Measurements from ENCODE around the gene ARGLU1. TPM values are rescaled to one million over a fixed set of nuclear protein-coding genes. Genes with fewer than 3 reads are reported as not detected.

Gene ARGLU1
- polyA plus RNA-seq, 3 donors, result 22.4 to 168 (median 27.2) TPM

DNA sequence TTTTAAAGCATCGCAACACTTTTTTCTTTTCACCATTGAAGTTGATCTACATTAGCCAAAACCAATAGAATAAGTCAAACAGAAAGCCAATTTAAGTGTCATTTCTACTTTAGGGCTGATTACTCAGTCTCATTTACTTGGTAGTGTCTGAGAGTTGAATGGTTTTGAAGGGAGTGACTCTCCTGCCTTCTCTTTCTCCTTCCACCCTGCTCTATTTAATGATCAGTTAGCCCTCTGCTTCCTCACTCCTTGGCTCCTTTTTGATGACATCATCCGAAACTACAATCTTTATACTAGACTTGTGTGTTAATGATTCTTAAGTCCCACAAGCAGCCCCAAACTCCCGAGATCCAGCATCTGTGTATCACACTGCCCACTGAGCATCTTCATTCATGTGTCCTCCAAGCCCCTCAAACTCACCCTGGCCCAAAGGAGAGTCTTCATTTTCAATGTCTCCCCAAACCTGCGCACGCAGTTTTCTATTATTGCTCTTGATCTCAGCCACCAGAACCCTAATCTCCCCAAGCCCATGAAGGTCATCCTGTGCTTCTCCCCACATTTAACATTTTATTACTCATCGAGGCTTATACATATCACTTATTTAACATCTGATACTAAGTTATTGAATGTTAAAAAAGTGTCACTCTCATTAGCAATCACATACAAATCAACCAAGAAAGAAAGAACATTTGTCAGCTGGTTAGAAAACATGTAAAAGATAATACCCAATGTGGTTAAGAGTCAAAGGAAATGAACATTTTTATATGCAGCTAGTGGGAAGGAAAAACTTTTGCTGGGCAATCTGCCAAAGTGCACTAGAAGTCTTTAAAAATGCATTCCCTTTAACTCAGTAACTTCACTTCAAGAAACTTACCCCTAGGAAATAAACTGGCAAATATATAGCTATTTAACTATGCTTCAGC is 32.2 kb upstream of the ARGLU1 start:
- Histone ChIP-seq H3K79me2 (ENCODE audit: insufficient read depth, low read length) (no peaks in the 10 kb centered on the region), H3K36me3 (replicated peaks in 1 of 2; ENCODE audit: control insufficient read depth in 1 of 2, insufficient read depth in 2 of 2, low read length in 2 of 2) (no peaks in the 10 kb centered on the region), H4K20me1 (ENCODE audit: insufficient read depth, low read length) (no peaks in the 10 kb centered on the region), H3K9me3 (replicated peaks in 1 of 2; ENCODE audit: control insufficient read depth in 1 of 2, insufficient read depth in 1 of 2, low read length in 2 of 2) (no peaks in the 10 kb centered on the region), H3K4me2 (replicated peaks; ENCODE audit: extremely low read depth, low read length, poor library complexity, severe bottlenecking) (no peak overlapping the region), H3K9ac (ENCODE audit: insufficient read depth, low read length, poor library complexity, severe bottlenecking) (no peak overlapping the region), H3K27ac (ENCODE audit: low read depth in 1 of 2, low read length in 2 of 2) (no peak overlapping the region), H3K4me1 (ENCODE audit: control insufficient read depth in 1 of 2, insufficient read depth in 2 of 2, low read length in 2 of 2) (no peaks in the 10 kb centered on the region), H3K4me3 (replicated peaks in 1 of 3; ENCODE audit: low read depth in 2 of 3, low read length in 3 of 3) (no peak overlapping the region), H3K27me3 (ENCODE audit: control insufficient read depth in 2 of 2, insufficient read depth in 2 of 2, low read length in 2 of 2) (no peaks in the 10 kb centered on the region), H2AFZ (ENCODE audit: insufficient read depth, low read depth, low read length, poor library complexity, severe bottlenecking) (no peak overlapping the region)
- 84% methylated on average over 3 of the region's 6 CpGs for WGBS (ENCODE audit: insufficient coverage)
- TF ChIP-seq CTCF (IDR thresholded peaks at IDR 0.05), result no peak
- intact Hi-C loops (cut with micrococcal nuclease), result no loop called here
- Mint-ChIP-seq H3K27me3 (ENCODE audit: low read depth in 3 of 3) (peaks cover 0 to 1% (median 1%) of the 10 kb centered on the region in 3 donors), H3K9me3 (peaks cover 0 to 5% (median 0%) of the 10 kb centered on the region in 7 donors), H3K36me3 (no peaks in the 10 kb centered on the region), H3K4me1 (no peaks in the 10 kb centered on the region), H3K4me3 (no peak overlapping the region), H3K27ac (no peak overlapping the region)
- DNase-seq, result no peak

DNA sequence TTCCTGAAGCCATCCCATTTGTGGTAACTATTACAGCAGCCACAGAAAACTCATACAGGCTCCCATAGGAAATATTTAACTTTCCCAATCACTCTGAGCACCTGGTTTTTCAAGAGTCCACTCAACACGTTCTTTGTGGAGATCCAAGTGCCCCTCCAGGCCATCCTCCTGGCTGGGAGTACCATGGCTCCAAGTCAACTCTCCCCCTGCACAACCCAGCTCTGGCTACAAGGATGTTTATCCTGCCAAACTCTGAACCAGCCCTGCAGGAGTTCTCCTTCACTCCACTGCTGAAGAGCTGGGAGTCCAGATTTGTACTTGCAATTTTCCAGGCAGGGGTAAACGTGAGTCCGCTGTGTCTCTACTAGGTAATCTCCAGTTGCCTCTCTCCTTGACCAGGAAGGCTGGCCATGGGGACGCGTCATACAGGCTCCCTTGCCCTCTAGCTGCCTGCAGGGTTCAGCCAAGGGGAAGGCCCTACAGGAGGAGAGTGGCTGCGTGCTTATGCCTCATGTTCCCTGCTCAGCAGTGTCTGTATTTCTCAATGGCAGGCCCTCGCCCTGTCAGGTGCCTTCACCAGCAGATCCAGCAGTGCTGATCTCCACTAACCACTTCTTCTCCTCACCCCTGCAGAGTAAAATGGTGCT is 29.9 kb upstream of the ARGLU1 start:
- H3K27ac Mint-ChIP-seq, result no peak overlapping the region
- 95% methylated on average over 7 of the region's 7 CpGs for WGBS (ENCODE audit: insufficient coverage)
- no peaks in the 10 kb centered on the region for H3K9me3 ChIP-seq (replicated peaks in 1 of 2; ENCODE audit: control insufficient read depth in 1 of 2, insufficient read depth in 1 of 2, low read length in 2 of 2)
- peaks cover 2% of the 10 kb centered on the region for H3K4me1 Mint-ChIP-seq
- no peak for DNase-seq
- H3K9ac ChIP-seq (ENCODE audit: insufficient read depth, low read length, poor library complexity, severe bottlenecking), result no peak overlapping the region
- H3K27me3 ChIP-seq (ENCODE audit: control insufficient read depth in 2 of 2, insufficient read depth in 2 of 2, low read length in 2 of 2), result no peaks in the 10 kb centered on the region
- H3K36me3 ChIP-seq (replicated peaks in 1 of 2; ENCODE audit: control insufficient read depth in 1 of 2, insufficient read depth in 2 of 2, low read length in 2 of 2), result no peaks in the 10 kb centered on the region
- H2AFZ ChIP-seq (ENCODE audit: insufficient read depth, low read depth, low read length, poor library complexity, severe bottlenecking), result no peak overlapping the region
- H4K20me1 ChIP-seq (ENCODE audit: insufficient read depth, low read length), result no peaks in the 10 kb centered on the region
- no peaks in the 10 kb centered on the region for H3K79me2 ChIP-seq (ENCODE audit: insufficient read depth, low read length)
- H3K9me3 Mint-ChIP-seq, result peaks cover 0 to 4% (median 0%) of the 10 kb centered on the region in 7 donors
- no peak for TF ChIP-seq CTCF (IDR thresholded peaks at IDR 0.05)
- H3K27ac ChIP-seq (ENCODE audit: low read depth in 1 of 2, low read length in 2 of 2), result no peak overlapping the region
- H3K4me1 ChIP-seq (ENCODE audit: control insufficient read depth in 1 of 2, insufficient read depth in 2 of 2, low read length in 2 of 2), result no peaks in the 10 kb centered on the region
- no peak overlapping the region for H3K4me2 ChIP-seq (replicated peaks; ENCODE audit: extremely low read depth, low read length, poor library complexity, severe bottlenecking)
- H3K36me3 Mint-ChIP-seq, result no peaks in the 10 kb centered on the region
- H3K4me3 Mint-ChIP-seq, result no peak overlapping the region
- peaks cover 0 to 4% (median 1%) of the 10 kb centered on the region in 3 donors for H3K27me3 Mint-ChIP-seq (ENCODE audit: low read depth in 3 of 3)
- intact Hi-C loops (cut with micrococcal nuclease), result no loop called here
- H3K4me3 ChIP-seq (replicated peaks in 1 of 3; ENCODE audit: low read depth in 2 of 3, low read length in 3 of 3), result no peak overlapping the region

Measured in CD14-positive monocyte (primary cell).